GM12874 (cell line): ENCODE measurements around the gene FER1L5.

ENCODE experiments used
- TF ChIP-seq, protein P1 (sequence below): IDR thresholded peaks from 2 replicates; pipeline ENCODE4 v1.5.1; 2011; ENCODE audit warnings: low read depth, mild to moderate bottlenecking, control low read depth, low read length, moderate library complexity; ENCODE audit not compliant: insufficient read depth

Gene FER1L5

DNA sequence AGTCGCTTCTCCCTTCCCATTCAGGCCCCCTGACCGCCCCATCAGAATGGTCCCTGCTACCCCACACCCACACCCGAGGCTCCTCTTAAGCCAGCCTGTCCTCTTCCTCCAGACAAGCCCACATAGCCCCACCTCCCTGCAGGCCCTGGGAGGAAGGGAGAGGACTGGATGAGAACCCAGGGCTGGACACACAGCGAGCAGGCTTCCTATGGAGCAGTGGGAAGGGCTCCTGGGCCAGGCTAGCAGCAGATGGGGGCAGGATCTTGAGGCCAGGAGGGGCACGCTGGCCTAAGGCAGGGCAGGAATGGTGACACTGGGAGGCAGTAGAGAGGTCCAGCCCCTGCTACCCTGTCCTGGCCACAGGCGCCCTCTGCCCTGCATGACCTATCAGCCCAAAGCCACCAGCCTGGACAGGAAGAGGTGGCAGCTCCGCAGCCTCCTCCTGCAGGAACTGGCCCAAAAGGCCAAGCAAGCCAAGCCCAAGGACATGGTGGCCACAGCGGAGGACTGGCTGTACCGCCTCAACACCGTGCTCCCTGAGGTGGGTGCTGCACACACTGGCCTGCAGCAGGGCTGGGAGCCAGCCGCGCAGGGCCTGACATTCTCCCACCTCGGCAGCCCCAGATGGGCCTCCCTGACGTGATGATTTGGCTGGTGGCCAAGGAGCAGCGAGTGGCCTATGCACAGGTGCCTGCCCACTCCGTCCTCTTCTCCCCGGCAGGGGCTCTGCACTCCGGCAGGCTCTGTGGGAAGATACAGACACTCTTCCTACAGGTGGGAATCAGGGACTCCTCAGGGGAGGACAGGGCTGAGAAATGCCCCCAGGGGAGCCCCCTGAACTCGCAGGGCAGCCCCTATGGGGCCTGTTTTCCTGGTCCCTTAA, 43.3 kb downstream of the FER1L5 start:
- TF ChIP-seq, protein P1, sequence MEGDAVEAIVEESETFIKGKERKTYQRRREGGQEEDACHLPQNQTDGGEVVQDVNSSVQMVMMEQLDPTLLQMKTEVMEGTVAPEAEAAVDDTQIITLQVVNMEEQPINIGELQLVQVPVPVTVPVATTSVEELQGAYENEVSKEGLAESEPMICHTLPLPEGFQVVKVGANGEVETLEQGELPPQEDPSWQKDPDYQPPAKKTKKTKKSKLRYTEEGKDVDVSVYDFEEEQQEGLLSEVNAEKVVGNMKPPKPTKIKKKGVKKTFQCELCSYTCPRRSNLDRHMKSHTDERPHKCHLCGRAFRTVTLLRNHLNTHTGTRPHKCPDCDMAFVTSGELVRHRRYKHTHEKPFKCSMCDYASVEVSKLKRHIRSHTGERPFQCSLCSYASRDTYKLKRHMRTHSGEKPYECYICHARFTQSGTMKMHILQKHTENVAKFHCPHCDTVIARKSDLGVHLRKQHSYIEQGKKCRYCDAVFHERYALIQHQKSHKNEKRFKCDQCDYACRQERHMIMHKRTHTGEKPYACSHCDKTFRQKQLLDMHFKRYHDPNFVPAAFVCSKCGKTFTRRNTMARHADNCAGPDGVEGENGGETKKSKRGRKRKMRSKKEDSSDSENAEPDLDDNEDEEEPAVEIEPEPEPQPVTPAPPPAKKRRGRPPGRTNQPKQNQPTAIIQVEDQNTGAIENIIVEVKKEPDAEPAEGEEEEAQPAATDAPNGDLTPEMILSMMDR, result no peak

GRCh38 chr2:96687266-96687665, 44.7 kb downstream of the FER1L5 start:
- TF ChIP-seq, protein P1, result no peak

DNA sequence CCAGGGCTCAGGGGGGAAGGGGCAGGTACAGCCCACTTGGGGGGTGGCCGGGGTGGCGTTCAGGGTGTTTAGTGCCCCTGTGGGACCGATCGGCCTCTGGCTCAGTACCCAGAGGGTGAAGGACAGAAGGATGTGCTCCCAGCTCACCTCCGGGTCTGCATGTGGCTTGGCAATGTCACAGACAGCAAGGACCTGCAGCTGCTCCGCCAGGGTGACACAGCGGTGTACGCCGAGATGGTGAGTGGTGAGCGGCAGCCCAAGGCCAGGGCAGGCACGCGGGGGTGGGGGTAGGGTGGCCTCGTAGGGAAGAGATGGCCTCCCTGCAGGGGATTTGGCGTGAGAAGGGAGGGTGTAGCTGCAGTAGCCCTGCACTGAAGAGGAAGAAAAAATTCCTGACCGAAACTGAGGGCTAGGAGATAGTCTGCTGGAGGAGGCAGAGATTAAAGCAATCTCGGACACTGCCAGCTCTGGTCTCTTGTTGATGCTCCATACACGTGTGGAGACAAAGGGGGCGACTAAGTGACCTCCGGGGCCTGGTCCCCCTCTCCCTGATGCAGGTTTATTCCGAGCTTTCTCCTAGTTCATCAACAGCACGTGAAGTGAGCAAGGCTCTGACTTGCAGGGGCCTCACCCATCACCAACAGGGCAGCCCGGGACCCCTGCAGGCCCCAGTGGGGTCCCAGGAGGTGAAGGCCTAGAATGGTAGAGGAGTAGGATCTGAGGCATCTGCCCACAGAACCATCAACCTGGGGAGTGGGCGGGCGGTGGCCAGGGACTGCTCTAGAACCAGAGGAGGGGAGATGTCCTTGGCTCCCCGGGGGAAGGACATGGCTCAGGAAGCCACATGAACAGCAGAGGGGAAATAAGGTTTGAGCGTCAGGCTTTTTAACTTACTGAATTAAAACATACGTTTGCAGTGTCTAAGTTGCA, 45.4 kb downstream of the FER1L5 start:
- TF ChIP-seq, protein P1, result no peak

- TF ChIP-seq, protein P1, result no peak
These were observed 46.3 kb downstream of the FER1L5 start for GRCh38 chr2:96688649-96689430.

DNA sequence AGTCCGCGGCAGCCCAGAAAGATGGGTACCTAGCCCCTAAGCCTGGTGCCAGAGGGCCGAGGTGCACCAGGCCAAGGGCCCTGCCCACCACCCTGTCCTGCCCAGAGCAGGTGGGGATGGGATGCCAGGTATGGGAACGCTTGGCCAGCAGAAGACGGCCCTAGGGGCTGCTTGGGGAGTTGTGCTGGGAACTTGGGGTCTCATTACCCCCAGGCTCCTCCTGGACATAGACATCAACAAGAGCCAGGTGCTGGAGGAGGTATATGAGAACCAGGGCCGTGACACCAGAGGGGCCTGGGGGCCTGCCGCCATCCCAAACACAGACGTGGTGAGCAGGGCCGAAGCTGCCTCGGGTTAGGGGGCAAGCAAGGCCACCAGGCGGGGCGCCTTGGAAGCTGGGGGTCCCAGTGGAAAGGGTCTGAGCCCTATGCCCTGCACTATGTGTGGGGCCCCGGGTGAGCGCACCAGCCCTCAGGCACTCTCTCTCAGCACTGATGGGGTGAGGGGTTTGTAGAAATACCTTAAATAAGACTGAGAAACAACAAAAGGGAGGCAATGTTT, 46.9 kb downstream of the FER1L5 start:
- TF ChIP-seq, protein P1, result no peak

GRCh38 chr2:96690306-96691021, 47.9 kb downstream of the FER1L5 start:
- TF ChIP-seq, protein P1, result no peak
